Panc1 (cell line): ENCODE measurements around the gene MRPL4. TPM values are rescaled to one million over a fixed set of nuclear protein-coding genes. Genes with fewer than 3 reads are reported as not detected.

Experiments
- ATAC-seq: fragments of 200-7000 bp; cut with Tn5 transposase; 2 replicates; pipeline ENCODE4 v1.9.1; 2020; ENCODE audit warnings: mild to moderate bottlenecking, moderate library complexity
- BruUV-seq: library from RNA; stranded (reverse); fragments of 400-500 nt; replicated peaks from 2 replicates; lab custom pipeline; 2021; lab: Mats Ljungman, UMichigan
- CTCF ChIA-PET: fragments of 300-600 bp; sonication (Branson Sonifier 250); formaldehyde crosslinking; loops from one replicate; lab custom pipeline; 2022; ENCODE audit warnings: antibody characterized with exemption; lab: Charles Lee
- POLR2A ChIA-PET: fragments of 300-600 bp; sonication (Branson Sonifier 250); formaldehyde crosslinking; loops from one replicate; lab custom pipeline; 2022; ENCODE audit warnings: antibody characterized with exemption; lab: Charles Lee
- DNase-seq: peaks from one replicate; pipeline ENCODE4 v3.0.0-alpha.2; 2010; ENCODE audit warnings: low read depth, low spot score
- H3K27ac ChIP-seq: 2 replicates; pipeline ENCODE4 v1.5.1; 2011; ENCODE audit warnings: mild to moderate bottlenecking, low read length, inconsistent platforms
- H3K27me3 ChIP-seq: fragments of 200-500 bp; sonication (Bioruptor generic); 2 replicates; pipeline ENCODE4 v1.6.0; 2014; ENCODE audit warnings: low read length, inconsistent platforms; ENCODE audit not compliant: control insufficient read depth, insufficient read depth
- H3K36me3 ChIP-seq: fragments of 200-500 bp; sonication (Bioruptor generic); 2 replicates; pipeline ENCODE4 v1.5.1; 2014; ENCODE audit warnings: inconsistent platforms, mild to moderate bottlenecking, low read length, moderate library complexity; ENCODE audit not compliant: control insufficient read depth, insufficient read depth
- H3K4me1 ChIP-seq: 2 replicates; pipeline ENCODE4 v1.5.1; 2011; ENCODE audit warnings: inconsistent platforms, mild to moderate bottlenecking, low read length, moderate library complexity; ENCODE audit not compliant: control insufficient read depth, insufficient read depth
- H3K4me3 ChIP-seq, 2 experiments: 2 replicates each; pipeline ENCODE4 v1.5.1; 2011 to 2012; ENCODE audit warnings: low read depth in 2 of 2, low read length in 2 of 2, mild to moderate bottlenecking in 2 of 2, inconsistent platforms in 1 of 2, moderate library complexity in 1 of 2
- H3K9me3 ChIP-seq: fragments of 200-500 bp; sonication (Bioruptor generic); 2 replicates; pipeline ENCODE4 v1.5.1; 2014; ENCODE audit warnings: low read depth, mild to moderate bottlenecking, inconsistent platforms, low read length, moderate library complexity; ENCODE audit not compliant: control insufficient read depth, insufficient read depth
- POLR2AphosphoS5 ChIP-seq: IDR thresholded peaks from 2 replicates; pipeline ENCODE4 v1.6.1; 2012; ENCODE audit warnings: mild to moderate bottlenecking, low read depth, low read length, moderate library complexity
- SIN3A ChIP-seq: IDR thresholded peaks from 2 replicates; pipeline ENCODE4 v1.6.1; 2012; ENCODE audit warnings: low read depth, mild to moderate bottlenecking, low read length, moderate library complexity, borderline replicate concordance; ENCODE audit not compliant: insufficient read depth
- TCF7L2 ChIP-seq: IDR thresholded peaks from 2 replicates; pipeline ENCODE4 v1.6.1; 2011; ENCODE audit warnings: mild to moderate bottlenecking, low read depth, low read length, inconsistent platforms
- in situ Hi-C: cut with HindIII; loops from 2 replicates; pipeline ENCODE4 v1.10.0; 2016; ENCODE audit warnings: low sequenced_read_pairs, low pct_unique_long_range_greater_than_20kb
- intact Hi-C: fragments of 100-400 bp; cut with micrococcal nuclease; formaldehyde crosslinking; loops from one replicate; pipeline ENCODE4 v1.10.0; 2022; ENCODE audit not compliant: unreplicated experiment
- total RNA-seq: library from RNA; stranded (reverse); gene quantifications from one replicate; pipeline ENCODE4 v1.2.1, GENCODE V29; 2021; ENCODE audit not compliant: unreplicated experiment
- TF ChIP-seq, protein P1 (sequence below): fragments of 450-650 bp; IDR thresholded peaks from 2 replicates; pipeline ENCODE4 v1.5.1; 2017; ENCODE audit warnings: mild to moderate bottlenecking
- TF ChIP-seq, protein P2 (sequence below), 2 experiments: IDR thresholded peaks; 2 replicates each; pipeline ENCODE4 v1.6.1; 2011 to 2012; ENCODE audit warnings: low read depth in 2 of 2, control low read depth in 1 of 2, low read length in 1 of 2, mild to moderate bottlenecking in 1 of 2, moderate library complexity in 1 of 2; ENCODE audit not compliant: insufficient read depth in 1 of 2

Gene MRPL4
- total RNA-seq, 1 experiment from 2014 or later = 62.8 TPM

DNA sequence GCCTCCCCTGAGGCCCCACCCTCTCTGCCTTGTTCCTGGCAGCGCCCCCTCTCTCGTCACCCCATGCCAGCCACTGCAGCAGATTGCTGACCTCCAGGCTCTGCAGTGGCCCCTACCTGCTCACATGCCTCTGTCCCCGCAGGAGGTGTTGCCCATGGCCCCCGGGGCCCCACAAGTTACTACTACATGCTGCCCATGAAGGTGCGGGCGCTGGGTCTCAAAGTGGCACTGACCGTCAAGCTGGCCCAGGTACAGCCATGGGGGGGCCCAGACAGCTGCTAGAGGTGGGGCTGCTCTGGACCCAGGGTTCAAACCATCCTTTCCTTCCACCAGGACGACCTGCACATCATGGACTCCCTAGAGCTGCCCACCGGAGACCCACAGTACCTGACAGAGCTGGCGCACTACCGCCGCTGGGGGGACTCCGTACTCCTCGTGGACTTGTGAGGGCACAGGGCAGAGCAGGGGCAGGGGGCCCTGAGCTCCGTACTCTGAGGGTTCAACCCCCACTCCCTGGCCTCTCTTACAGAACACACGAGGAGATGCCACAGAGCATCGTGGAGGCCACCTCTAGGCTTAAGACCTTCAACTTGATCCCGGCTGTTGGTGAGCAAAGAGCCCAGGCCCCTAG, 6.2 kb downstream of the MRPL4 start:
- Histone ChIP-seq H3K4me3 (no peak overlapping the region), H3K36me3 (no peaks in the 10 kb centered on the region), H3K4me1 (peaks cover 6% of the 10 kb centered on the region; the same call in 1 of the 2 replicates), H3K9me3 (no peaks in the 10 kb centered on the region), H3K27ac (no peak overlapping the region), H3K27me3 (no peaks in the 10 kb centered on the region)
- ChIA-PET POLR2A (interaction anchor here (1.0 kb wide), 1 partner anchor 122 kb away, joined by 3 read pairs; the partner anchor contains the start of gene TYK2), CTCF (interaction anchor here (0.5 to 1.8 kb wide), 7 partner anchors 11 to 225 kb away, joined by 3 to 13 read pairs (median 4); no protein-coding TSS in a partner anchor)
- no peak for DNase-seq
- intact Hi-C loops = loop anchor here (5.0 kb wide), 1 partner anchor 129 kb away; no protein-coding TSS in a partner anchor
- ATAC-seq = no peak
- in situ Hi-C loops = no loop called here
- TF ChIP-seq SIN3A (no peak), TCF7L2 (no peak), POLR2AphosphoS5 (no peak)
- TF ChIP-seq, protein P1, sequence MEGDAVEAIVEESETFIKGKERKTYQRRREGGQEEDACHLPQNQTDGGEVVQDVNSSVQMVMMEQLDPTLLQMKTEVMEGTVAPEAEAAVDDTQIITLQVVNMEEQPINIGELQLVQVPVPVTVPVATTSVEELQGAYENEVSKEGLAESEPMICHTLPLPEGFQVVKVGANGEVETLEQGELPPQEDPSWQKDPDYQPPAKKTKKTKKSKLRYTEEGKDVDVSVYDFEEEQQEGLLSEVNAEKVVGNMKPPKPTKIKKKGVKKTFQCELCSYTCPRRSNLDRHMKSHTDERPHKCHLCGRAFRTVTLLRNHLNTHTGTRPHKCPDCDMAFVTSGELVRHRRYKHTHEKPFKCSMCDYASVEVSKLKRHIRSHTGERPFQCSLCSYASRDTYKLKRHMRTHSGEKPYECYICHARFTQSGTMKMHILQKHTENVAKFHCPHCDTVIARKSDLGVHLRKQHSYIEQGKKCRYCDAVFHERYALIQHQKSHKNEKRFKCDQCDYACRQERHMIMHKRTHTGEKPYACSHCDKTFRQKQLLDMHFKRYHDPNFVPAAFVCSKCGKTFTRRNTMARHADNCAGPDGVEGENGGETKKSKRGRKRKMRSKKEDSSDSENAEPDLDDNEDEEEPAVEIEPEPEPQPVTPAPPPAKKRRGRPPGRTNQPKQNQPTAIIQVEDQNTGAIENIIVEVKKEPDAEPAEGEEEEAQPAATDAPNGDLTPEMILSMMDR = no peak
- TF ChIP-seq, protein P2, sequence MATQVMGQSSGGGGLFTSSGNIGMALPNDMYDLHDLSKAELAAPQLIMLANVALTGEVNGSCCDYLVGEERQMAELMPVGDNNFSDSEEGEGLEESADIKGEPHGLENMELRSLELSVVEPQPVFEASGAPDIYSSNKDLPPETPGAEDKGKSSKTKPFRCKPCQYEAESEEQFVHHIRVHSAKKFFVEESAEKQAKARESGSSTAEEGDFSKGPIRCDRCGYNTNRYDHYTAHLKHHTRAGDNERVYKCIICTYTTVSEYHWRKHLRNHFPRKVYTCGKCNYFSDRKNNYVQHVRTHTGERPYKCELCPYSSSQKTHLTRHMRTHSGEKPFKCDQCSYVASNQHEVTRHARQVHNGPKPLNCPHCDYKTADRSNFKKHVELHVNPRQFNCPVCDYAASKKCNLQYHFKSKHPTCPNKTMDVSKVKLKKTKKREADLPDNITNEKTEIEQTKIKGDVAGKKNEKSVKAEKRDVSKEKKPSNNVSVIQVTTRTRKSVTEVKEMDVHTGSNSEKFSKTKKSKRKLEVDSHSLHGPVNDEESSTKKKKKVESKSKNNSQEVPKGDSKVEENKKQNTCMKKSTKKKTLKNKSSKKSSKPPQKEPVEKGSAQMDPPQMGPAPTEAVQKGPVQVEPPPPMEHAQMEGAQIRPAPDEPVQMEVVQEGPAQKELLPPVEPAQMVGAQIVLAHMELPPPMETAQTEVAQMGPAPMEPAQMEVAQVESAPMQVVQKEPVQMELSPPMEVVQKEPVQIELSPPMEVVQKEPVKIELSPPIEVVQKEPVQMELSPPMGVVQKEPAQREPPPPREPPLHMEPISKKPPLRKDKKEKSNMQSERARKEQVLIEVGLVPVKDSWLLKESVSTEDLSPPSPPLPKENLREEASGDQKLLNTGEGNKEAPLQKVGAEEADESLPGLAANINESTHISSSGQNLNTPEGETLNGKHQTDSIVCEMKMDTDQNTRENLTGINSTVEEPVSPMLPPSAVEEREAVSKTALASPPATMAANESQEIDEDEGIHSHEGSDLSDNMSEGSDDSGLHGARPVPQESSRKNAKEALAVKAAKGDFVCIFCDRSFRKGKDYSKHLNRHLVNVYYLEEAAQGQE (IDR thresholded peaks at IDR 0.05; ENCODE audit: insufficient read depth in 1 of 2, low read depth in 2 of 2, low read length in 1 of 2) = no peak
- BruUV-seq = no TSS peak

DNA sequence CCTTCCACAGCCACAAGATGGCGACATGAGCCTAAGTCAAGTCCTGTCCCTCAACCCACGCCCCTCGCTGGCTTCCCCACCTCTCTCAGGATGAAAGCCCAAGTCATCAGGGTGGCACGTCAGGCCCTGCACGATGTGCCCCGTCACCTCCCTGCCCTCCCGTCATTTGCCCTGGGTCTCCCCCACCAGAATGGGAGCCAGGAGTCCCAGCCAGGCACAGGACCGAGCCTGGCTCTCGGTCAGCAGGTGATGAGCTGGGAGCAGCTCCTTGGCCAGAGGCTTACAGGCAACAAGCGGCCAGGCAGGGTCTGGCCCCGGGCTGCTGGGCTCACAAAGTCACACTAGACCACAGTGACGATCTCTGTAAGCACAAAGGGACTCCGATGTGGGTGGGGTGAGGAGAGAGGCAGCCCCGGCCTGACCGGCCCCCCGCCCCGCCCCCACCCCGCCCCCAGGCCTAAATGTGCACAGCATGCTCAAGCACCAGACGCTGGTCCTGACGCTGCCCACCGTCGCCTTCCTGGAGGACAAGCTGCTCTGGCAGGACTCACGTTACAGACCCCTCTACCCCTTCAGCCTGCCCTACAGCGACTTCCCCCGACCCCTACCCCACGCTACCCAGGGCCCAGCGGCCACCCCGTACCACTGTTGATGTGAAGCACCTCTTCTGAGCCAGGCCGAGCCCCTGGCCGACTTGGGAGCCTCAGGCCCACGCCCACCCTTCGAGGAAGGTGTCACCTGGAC, 7.3 kb downstream of the MRPL4 start:
- Histone ChIP-seq H3K4me1 (peaks cover 6% of the 10 kb centered on the region; the same call in 1 of the 2 replicates), H3K4me3 (no peak overlapping the region), H3K9me3 (no peaks in the 10 kb centered on the region), H3K27me3 (no peaks in the 10 kb centered on the region), H3K36me3 (no peaks in the 10 kb centered on the region), H3K27ac (no peak overlapping the region)
- ChIA-PET POLR2A (interaction anchor here (0.6 to 1.3 kb wide), 5 partner anchors 27 to 129 kb away, joined by 3 to 6 read pairs (median 3); partner anchors contain the start of gene TYK2), CTCF (interaction anchor here (0.6 to 1.8 kb wide), 12 partner anchors 10 to 226 kb away, joined by 3 to 13 read pairs (median 4); partner anchors contain the start of genes ICAM1 and ICAM5)
- intact Hi-C loops = loop anchor here (5.0 kb wide), 1 partner anchor 128 kb away; no protein-coding TSS in a partner anchor
- no peak for TF ChIP-seq POLR2AphosphoS5
- TF ChIP-seq SIN3A = no peak
- TF ChIP-seq, protein P2 (IDR thresholded peaks at IDR 0.05; ENCODE audit: insufficient read depth in 1 of 2, low read depth in 2 of 2, low read length in 1 of 2) = no peak
- TF ChIP-seq, protein P1 = peak; percentile 81; the same call in 1 of the 2 replicates
- no peak for TF ChIP-seq TCF7L2
- no TSS peak for BruUV-seq
- peak; percentile 46 for DNase-seq
- ATAC-seq = peak; percentile 75
- in situ Hi-C loops = no loop called here
